HG03521 (cell line): ENCODE data around the gene EYS.
"Not testable (repeated sequence)": the region's sequence is repeated elsewhere in the genome, so short reads cannot be mapped to it uniquely, and the experiment has no call there.

Experiments
- ATAC-seq: cut with Tn5 transposase; IDR thresholded peaks from one replicate; pipeline ENCODE4 v1.9.1; 2021; ENCODE audit warnings: mild to moderate bottlenecking, moderate library complexity; ENCODE audit not compliant: unreplicated experiment

The EYS gene

DNA sequence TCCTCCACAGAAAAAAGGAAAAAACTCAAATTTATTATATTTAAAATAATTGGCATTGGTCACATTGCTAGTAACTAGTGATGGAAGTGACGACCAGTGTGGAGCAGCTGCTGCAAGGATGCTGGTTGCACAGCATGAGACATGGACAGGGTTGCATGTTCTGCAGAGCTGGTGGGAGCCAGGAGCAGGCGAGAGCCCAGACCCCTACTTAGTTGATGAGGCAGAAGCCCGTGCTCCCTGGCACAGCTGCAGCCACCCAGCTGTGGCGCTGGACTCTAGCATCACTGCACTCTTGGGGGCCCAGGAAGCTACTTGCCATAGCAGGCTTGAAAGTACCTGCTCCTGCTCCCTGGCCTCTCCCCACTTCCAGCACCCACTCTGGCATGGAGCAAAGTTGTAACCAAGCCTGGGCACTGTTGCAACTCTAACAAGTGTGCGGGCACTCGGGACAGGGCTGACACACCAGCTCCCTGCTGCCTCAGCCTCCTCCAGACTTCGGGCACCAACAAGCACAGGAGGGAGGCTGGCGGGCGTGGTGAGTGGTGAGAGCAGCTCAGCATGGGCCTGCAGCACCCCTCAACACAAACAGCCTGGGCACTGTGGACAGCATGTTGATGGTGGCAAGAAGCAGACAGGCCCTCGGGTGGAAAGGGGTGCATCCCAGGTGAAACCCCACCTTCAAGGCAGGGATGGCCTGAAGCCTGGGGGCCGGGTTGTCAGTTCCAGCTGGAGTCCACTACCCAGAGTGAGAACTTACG lies 69.6 kb downstream of the EYS start:
- no peak for ATAC-seq

GRCh38 chr6:65633501-65633900 lies 73.5 kb downstream of the EYS start:
- no peak for ATAC-seq

- no peak for ATAC-seq
Measured at GRCh38 chr6:65631711-65632110, 75.3 kb downstream of the EYS start.

DNA sequence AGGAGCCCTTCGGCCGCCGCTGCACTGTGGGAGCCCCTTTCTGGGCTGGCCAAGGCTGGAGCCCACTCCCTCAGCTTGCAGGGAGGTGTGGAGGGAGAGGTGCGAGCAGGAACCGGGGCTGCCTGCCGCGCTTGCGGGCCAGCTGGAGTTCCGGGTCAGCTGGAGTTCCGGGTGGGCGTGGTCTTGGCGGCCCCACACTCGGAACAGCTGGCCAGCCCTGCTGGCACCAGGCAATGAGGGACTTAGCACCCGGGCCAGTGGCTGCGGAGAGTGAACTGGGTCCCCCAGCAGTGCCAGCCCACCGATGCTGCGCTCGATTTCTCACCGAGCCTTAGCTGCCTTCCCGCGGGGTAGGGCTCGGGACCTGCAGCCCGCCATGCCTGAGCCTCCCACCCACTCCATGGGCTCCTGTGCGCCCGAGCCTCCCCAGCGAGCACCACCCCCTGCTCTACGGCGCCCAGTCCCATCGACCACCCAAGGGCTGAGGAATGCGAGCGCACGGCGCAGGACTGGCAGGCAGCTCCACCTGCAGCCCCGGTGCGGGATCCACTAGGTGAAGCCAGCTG lies 79.5 kb downstream of the EYS start:
- not testable (repeated sequence) for ATAC-seq

DNA sequence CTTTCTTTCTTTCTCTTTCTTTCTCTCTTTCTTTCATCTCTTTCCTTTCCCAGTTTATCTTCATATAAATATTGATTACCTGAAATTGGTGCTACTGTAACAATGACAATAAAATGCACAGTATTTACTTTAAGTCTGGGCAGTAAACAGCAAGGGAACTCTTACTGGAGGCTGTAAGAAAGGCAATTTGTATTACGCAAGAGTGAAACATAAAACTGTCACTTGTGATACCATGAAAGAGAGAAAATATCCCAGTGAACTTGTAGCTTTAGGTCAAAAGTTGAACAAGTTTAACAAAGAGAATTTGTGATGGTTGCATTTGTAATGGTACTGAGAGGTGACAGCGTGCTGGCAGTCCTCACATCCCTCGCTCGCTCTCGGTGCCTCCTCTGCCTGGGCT lies 80.0 kb downstream of the EYS start:
- ATAC-seq = no peak

DNA sequence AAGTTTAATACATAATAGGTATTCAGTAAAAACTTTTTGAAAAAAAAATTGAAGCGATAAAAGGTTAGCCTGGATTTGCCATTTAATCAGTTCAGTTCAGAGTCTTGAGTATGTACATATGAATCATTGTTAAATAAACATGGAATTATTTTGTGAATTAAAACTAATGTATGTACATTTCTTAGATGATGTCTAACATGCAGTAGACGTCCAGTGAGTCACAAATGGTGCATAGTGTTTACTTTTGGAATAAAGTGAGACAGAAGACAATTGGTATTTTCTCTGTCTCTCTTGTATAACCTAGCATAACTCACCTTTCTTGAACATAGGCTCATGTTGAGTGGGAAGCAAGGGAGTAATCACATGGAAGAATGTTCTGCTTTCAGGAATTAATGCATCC lies 83.5 kb downstream of the EYS start:
- no peak for ATAC-seq

DNA sequence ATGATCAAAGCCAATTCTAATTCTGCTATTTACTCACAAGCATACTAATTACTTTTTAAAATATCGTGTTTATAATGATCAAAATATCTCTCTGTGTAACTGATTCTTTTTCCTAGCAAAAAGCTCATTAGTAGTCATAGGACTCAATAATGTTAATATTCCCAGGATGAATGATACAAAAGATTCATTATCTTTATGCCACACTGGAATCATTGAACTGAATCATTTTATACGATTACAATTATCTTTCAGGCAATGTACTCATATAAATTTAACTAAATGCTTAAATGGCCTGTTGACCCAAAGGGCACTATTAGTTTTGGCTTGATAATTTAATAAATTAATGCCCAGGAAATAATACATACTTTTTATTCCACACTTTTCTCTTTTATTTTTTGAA lies 96.3 kb downstream of the EYS start:
- ATAC-seq = no peak

DNA sequence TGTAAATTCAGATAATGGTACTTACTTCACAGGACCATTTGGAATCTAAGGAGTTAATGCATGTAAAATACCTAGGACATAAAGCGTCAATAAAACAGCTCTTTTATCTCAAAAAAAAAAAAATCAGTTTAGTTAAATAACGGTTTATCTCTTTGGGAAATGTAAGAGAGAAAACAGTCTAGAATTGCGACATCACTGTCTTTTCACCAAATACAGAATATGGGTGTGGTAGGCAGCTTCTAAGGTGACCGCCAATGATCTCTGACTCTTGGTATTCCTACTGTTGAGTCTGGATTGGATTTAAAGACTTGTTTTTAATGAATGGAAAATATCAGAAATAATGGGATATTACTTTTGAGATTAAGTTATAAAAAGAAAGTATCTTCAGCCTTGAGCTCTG lies 111.5 kb downstream of the EYS start:
- ATAC-seq = no peak

GRCh38 chr6:65570340-65570739 lies 136.7 kb downstream of the EYS start:
- ATAC-seq = no peak

- ATAC-seq = no peak
Measured at GRCh38 chr6:65569505-65569904, 137.5 kb downstream of the EYS start.

DNA sequence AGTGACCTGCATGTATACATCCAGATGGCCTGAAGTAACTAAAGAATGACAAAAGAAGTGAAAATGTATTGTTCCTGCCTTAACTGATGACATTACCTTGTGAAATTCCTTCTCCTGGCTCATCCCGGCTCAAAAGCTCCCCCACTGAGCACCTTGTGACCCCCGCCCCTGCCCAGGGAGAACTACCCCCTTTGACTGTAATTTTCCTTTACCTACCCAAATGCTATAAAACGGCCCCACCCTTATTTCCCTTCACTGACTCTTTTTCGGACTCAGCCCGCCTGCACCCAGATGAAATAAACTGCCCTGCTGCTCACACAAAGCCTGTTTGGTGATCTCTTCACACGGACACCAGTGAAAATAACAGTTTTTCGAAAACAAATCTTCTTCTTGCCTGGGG lies 138.0 kb downstream of the EYS start:
- ATAC-seq = not testable (repeated sequence)

GRCh38 chr6:65566117-65566516 lies 140.9 kb downstream of the EYS start:
- ATAC-seq = no peak

GRCh38 chr6:65558071-65558470 lies 149.0 kb downstream of the EYS start:
- no peak for ATAC-seq

DNA sequence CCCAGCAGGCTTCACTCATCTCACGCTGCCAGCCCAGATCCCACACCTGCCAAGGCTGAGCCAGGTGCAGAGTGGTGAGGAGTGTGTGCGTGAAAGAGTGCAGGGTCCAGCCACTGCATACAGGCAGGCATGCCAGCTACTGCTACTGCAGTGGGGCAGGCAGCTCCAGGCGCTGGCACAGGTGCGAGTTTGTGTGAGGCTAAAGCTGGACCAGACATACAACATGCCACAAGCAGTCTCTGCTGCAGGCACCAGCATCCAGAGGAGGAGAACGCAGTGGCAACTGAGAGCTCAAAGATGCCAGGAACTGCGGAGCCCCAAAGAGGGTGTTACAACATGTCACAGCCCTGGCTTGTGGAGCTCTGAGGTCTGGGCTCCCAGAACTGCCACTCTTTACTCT lies 149.8 kb downstream of the EYS start:
- ATAC-seq = no peak

DNA sequence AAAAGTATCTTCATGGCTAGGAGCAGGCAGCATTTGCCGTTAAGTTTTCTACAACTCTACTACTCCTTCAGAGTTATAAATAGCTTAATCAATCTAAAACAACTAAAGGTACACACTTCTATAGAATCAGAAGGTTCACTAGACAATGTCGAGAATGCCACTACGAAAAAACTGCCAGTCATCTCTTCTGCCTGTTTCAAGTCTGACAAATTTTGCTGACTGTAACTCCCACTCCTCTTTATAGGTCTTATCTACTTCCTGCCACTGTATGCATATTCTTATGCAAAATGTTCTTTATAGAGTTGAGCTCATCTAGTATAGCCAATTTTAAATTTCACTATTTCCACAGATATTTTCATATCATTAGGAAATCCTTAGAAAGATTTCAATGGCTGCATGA lies 160.1 kb downstream of the EYS start:
- no peak for ATAC-seq

DNA sequence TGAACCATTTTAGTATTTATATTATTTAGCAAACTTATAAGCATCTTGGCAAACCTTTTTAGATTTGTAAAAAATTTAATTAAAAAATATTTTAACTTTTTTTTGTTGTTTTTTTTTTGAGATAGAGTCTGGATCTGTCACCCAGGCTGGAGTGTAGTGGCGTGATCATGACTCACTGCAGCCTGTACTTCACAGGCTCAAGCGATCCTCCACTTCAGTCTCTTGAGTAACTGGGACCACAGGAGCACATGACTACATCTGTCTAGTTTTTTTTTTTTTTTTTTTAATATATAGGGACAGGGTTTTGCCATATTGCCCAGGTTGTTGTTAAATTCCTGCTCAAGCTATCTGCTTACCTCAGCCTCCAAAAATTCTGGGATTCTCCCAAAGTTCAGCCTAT lies 161.1 kb downstream of the EYS start:
- no peak for ATAC-seq

GRCh38 chr6:65538644-65539043 lies 168.4 kb downstream of the EYS start:
- no peak for ATAC-seq

GRCh38 chr6:65537600-65537999 lies 169.4 kb downstream of the EYS start:
- no peak for ATAC-seq

- no peak for ATAC-seq
Measured at GRCh38 chr6:65531533-65531932, 175.5 kb downstream of the EYS start.

GRCh38 chr6:65524232-65524631 lies 182.8 kb downstream of the EYS start:
- no peak for ATAC-seq

DNA sequence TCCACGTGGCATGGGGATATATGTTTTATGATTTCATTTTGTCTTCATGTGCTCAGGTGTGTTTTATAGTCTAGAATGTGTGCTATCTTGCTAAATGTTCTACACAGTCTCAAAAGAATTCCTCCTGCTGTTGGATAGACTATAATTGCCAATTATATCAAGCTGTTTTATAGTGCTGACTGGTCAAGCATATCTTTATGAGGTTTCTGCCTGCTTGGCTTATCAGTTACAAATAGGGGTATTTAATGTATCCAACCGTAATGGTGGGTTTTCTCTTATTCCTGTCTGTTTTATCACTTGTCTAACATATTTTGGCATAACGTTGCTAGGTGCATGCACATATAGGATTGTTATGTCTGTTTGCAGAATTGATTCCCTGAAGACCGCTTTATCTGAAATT lies 201.3 kb downstream of the EYS start:
- ATAC-seq = no peak

DNA sequence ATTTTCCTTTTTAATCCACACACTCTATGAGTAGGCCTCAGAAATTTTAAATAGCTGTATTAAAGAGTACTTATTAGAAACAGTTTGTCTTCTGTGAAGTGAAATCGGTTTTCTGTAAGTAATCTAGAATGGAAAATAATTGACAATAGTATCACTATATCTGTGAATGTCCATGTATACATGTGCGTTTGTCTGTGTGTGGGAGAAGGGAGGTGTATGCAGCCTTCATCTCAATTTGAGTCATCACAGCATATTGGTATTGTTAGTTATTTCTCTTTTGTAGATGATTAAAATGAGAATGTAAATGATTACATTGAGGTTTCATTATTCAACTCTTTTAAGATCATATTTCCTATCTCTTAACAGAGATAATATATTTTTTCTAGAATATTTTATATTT lies 206.0 kb downstream of the EYS start:
- no peak for ATAC-seq

DNA sequence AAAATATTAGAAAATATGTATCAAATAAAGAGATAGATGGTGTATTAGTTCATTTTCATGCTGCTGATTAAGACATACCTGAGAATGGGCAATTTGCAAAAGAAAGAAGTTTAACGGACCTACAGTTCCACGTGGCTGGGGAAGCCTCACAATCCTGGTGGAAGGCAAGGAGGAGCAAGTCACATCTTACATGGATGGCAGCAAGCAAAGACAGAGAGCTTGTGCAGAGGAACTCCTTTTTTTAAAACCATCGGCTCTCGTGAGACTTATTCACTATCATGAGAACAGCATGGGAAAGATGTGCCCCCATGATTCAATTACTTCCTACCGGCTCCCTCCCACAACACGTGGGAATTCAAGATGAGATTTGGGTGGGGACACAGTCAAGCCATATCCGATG lies 223.4 kb downstream of the EYS start:
- not testable (repeated sequence) for ATAC-seq
